ENCODE results near the gene CTU2.

GRCh38 chr16:88659160-88659559, 47.1 kb upstream of the CTU2 start:
- TF ChIP-seq EZH2 (IDR thresholded peaks at IDR 0.05; ENCODE audit: borderline replicate concordance, insufficient read depth, low read depth, low read length, poor library complexity, severe bottlenecking) (no peak), CTCF (IDR thresholded peaks at IDR 0.05) (no peak)
